Nephron (organoid): ENCODE measurements around the gene TAS2R39.
A peak's percentile ranks its signal among the peaks of the same experiment; 100 is the strongest.
"Not testable (repeated sequence)": the region's sequence is repeated elsewhere in the genome, so short reads cannot be mapped to it uniquely, and the experiment has no call there.

Experiments
- H3K27ac Mint-ChIP-seq, 3 experiments: 2 replicates each; pipeline ENCODE4 v1.8.0; 2020; ENCODE audit warnings: mixed read lengths in 3 of 3, mild to moderate bottlenecking in 2 of 3, moderate library complexity in 1 of 3
- H3K27me3 Mint-ChIP-seq: 2 replicates; pipeline ENCODE4 v1.8.0; 2021; ENCODE audit warnings: low read depth, mild to moderate bottlenecking, moderate library complexity, mixed read lengths
- H3K36me3 Mint-ChIP-seq: 2 replicates; pipeline ENCODE4 v1.8.0; 2020; ENCODE audit warnings: low read depth, mixed read lengths
- H3K4me1 Mint-ChIP-seq: 2 replicates; pipeline ENCODE4 v1.8.0; 2020; ENCODE audit warnings: mixed read lengths
- H3K4me3 Mint-ChIP-seq, 3 experiments: 2 replicates each; pipeline ENCODE4 v1.8.0; 2020; ENCODE audit warnings: mild to moderate bottlenecking in 3 of 3, mixed read lengths in 3 of 3, moderate library complexity in 2 of 3
- H3K9me3 Mint-ChIP-seq: 2 replicates; pipeline ENCODE4 v1.8.0; 2020; ENCODE audit warnings: mixed read lengths
- CTCF ChIP-seq, 3 experiments: fragments of 200-600 bp; sonication (generic); IDR thresholded peaks; one replicate each; pipeline ENCODE4 v1.5.0; 2021; ENCODE audit warnings: antibody characterized with exemption in 3 of 3; ENCODE audit not compliant: unreplicated experiment in 3 of 3

TAS2R39 gene

GRCh38 chr7:143210541-143210940 lies 27.3 kb downstream of the TAS2R39 start:
- H3K36me3 Mint-ChIP-seq = no peaks in the 10 kb centered on the region
- no peaks in the 10 kb centered on the region for H3K27me3 Mint-ChIP-seq
- no peaks in the 10 kb centered on the region for H3K4me1 Mint-ChIP-seq
- H3K4me3 Mint-ChIP-seq = no peak overlapping the region
- no peak for TF ChIP-seq CTCF (IDR thresholded peaks at IDR 0.05; ENCODE audit: unreplicated experiment in 3 of 3)
- no peaks in the 10 kb centered on the region for H3K9me3 Mint-ChIP-seq
- no peak overlapping the region for H3K27ac Mint-ChIP-seq

GRCh38 chr7:143213478-143213877 lies 30.3 kb downstream of the TAS2R39 start:
- not testable (repeated sequence) for H3K4me1 Mint-ChIP-seq, H3K4me3 Mint-ChIP-seq, H3K9me3 Mint-ChIP-seq, H3K36me3 Mint-ChIP-seq, H3K27ac Mint-ChIP-seq, H3K27me3 Mint-ChIP-seq

GRCh38 chr7:143214789-143215679 lies 31.8 kb downstream of the TAS2R39 start:
- no peaks in the 10 kb centered on the region for H3K9me3 Mint-ChIP-seq
- H3K4me3 Mint-ChIP-seq = no peak overlapping the region
- peak; percentile 99 to 100 (median 100) for TF ChIP-seq CTCF (IDR thresholded peaks at IDR 0.05; ENCODE audit: unreplicated experiment in 3 of 3)
- no peaks in the 10 kb centered on the region for H3K4me1 Mint-ChIP-seq
- no peaks in the 10 kb centered on the region for H3K36me3 Mint-ChIP-seq
- H3K27ac Mint-ChIP-seq = no peak overlapping the region
- H3K27me3 Mint-ChIP-seq = peaks cover 3% of the 10 kb centered on the region

- H3K4me3 Mint-ChIP-seq = no peak overlapping the region
- no peak for TF ChIP-seq CTCF (IDR thresholded peaks at IDR 0.05; ENCODE audit: unreplicated experiment in 3 of 3)
- no peaks in the 10 kb centered on the region for H3K4me1 Mint-ChIP-seq
- H3K27me3 Mint-ChIP-seq = peaks cover 3% of the 10 kb centered on the region
- H3K36me3 Mint-ChIP-seq = no peaks in the 10 kb centered on the region
- no peak overlapping the region for H3K27ac Mint-ChIP-seq
- H3K9me3 Mint-ChIP-seq = no peaks in the 10 kb centered on the region
These were observed 32.9 kb downstream of the TAS2R39 start for GRCh38 chr7:143216151-143216550.

GRCh38 chr7:143216686-143217085 lies 33.5 kb downstream of the TAS2R39 start:
- H3K27me3 Mint-ChIP-seq = peaks cover 3% of the 10 kb centered on the region
- H3K36me3 Mint-ChIP-seq = no peaks in the 10 kb centered on the region
- H3K9me3 Mint-ChIP-seq = no peaks in the 10 kb centered on the region
- H3K4me1 Mint-ChIP-seq = no peaks in the 10 kb centered on the region
- no peak overlapping the region for H3K4me3 Mint-ChIP-seq
- H3K27ac Mint-ChIP-seq = no peak overlapping the region
- TF ChIP-seq CTCF (IDR thresholded peaks at IDR 0.05; ENCODE audit: unreplicated experiment in 3 of 3) = no peak

GRCh38 chr7:143217806-143218205 lies 34.6 kb downstream of the TAS2R39 start:
- TF ChIP-seq CTCF (IDR thresholded peaks at IDR 0.05; ENCODE audit: unreplicated experiment in 3 of 3) = no peak
- no peaks in the 10 kb centered on the region for H3K4me1 Mint-ChIP-seq
- H3K4me3 Mint-ChIP-seq = no peak overlapping the region
- H3K27ac Mint-ChIP-seq = no peak overlapping the region
- no peaks in the 10 kb centered on the region for H3K36me3 Mint-ChIP-seq
- no peaks in the 10 kb centered on the region for H3K9me3 Mint-ChIP-seq
- peaks cover 3% of the 10 kb centered on the region for H3K27me3 Mint-ChIP-seq
